Heart right ventricle (tissue), 16 donors: ENCODE results near the gene COL15A1. TPM values are rescaled to one million over a fixed set of nuclear protein-coding genes. Genes with fewer than 3 reads are reported as not detected.

Source experiments
- ATAC-seq, 8 donors: fragments of 200-7000 bp; cut with Tn5 transposase; one replicate each; pipeline ENCODE4 v1.9.1; 2020; ENCODE audit warnings: mild to moderate bottlenecking in 8 of 8, moderate library complexity in 8 of 8, moderate number of reproducible peaks in 1 of 8
- DNase-seq, 2 donors: peaks; one replicate each; pipeline ENCODE4 v3.0.0-alpha.2; 2020
- H3K27ac ChIP-seq, 10 donors: fragments of 200-600 bp; sonication (generic) in 2 of 10; one replicate each; pipeline versions ENCODE4 v1.5.0 to v1.8.0; 2020 to 2022; ENCODE audit warnings: mild to moderate bottlenecking in 3 of 10
- H3K27me3 ChIP-seq, 7 donors: fragments of 200-600 bp; one replicate each; pipeline ENCODE4 v1.8.0; 2021 to 2022; ENCODE audit warnings: mild to moderate bottlenecking in 2 of 7
- H3K36me3 ChIP-seq, 9 donors: fragments of 200-600 bp; sonication (generic) in 1 of 9; one replicate each; pipeline versions ENCODE4 v1.5.0 to v1.8.0; 2020 to 2022; ENCODE audit warnings: mild to moderate bottlenecking in 2 of 9
- H3K4me1 ChIP-seq, 9 donors: fragments of 200-600 bp; sonication (generic) in 1 of 9; one replicate each; pipeline versions ENCODE4 v1.5.0 to v1.8.0; 2020 to 2022; ENCODE audit warnings: mild to moderate bottlenecking in 4 of 9
- H3K4me3 ChIP-seq, 10 donors: fragments of 200-600 bp; sonication (generic) in 2 of 10; one replicate each; pipeline versions ENCODE4 v1.5.0 to v1.8.0; 2020 to 2022; ENCODE audit warnings: mild to moderate bottlenecking in 7 of 10, moderate library complexity in 2 of 10
- H3K9me3 ChIP-seq, 11 donors: fragments of 200-600 bp in 10 of 11; sonication (generic) in 2 of 11; one replicate each; pipeline versions ENCODE4 v1.5.0 to v1.8.0; 2013 to 2022; ENCODE audit warnings: mild to moderate bottlenecking in 2 of 11, control low read depth in 1 of 11, moderate library complexity in 1 of 11
- WGBS, 2 donors: extraction: QIAGEN DNeasy Blood & Tissue Kit; methylation state at CpG; one replicate each; pipeline ENCODE4 v1.1.7; 2013; ENCODE audit warnings: inconsistent platforms in 1 of 2; 5-methylcytosine and 5-hydroxymethylcytosine counted together
- intact Hi-C, 10 donors: fragments of 100-400 bp; cut with DNase I; formaldehyde crosslinking; loops; one replicate each; pipeline versions ENCODE4 v1.11.1 to v1.14.2; 2022
- polyA plus RNA-seq, 2 donors: library from polyadenylated mRNA; stranded (reverse); fragments of 200-250 nt; gene quantifications; one replicate each; pipeline ENCODE4 v1.2.3, GENCODE V29; 2013
- total RNA-seq, 10 donors: library from RNA; stranded (reverse); fragmentation: NEBNext Ultra II Directional in 3 of 10; extraction: Animal tissue kit (Norgen Biotek cat#: 25700) in 3 of 10; gene quantifications; one replicate each; pipeline versions ENCODE4 v1.2.1 to v1.2.4, GENCODE V29; 2021 to 2023
- TF ChIP-seq, protein P1 (sequence below), 9 donors: fragments of 200-600 bp; sonication (generic) in 2 of 9; IDR thresholded peaks; one replicate each; pipeline versions ENCODE4 v1.5.0 to v1.8.0; 2021 to 2022; ENCODE audit warnings: antibody characterized with exemption in 9 of 9, mild to moderate bottlenecking in 5 of 9, moderate library complexity in 1 of 9
- donor health status: Arrhythmogenic right ventricular cardiomyopathy.
- donor health status: ischemic (EF 13 %, LVEDD 7.1; RV severe dilation, severe dysfunction).
- donor health status: healthy with polysubstance abuse.
- donor health status: DM: no; HTN: yes; CAD: no.
- donor health status: DM: no; HTN: no; CAD: no.
- donor health status: ischemic (EF 25% LVEDD 6.9; RV normal size, moderate dysfunction).
- donor health status: ischemic (EF 25% LVEDD 5.7; RV mildly dilated, moderate dysfunction).
- donor health status: healthy.
- donor health status: DM: yes; HTN: yes; CAD: no.
- donor health status: Ischemic cardiomyopathy.
- donor health status: ischemic (EF 35%, LVEDD 5.7; RV mildly dilated, moderate dysfunction).
- donor health status: nonischemic (EF 11% LVEDD 7.7; RV severe dilation, severe dysfunction).
- donor health status: DM: yes; HTN: yes; CAD: no.
- donor health status: PGD.
- donor health status: ischemic (EF 29% LVEDD 5.4; RV normal size, mild dysfunction).
- donor health status: nonischemic (EF 23%, LVEDD 6.1; RV moderate dilation, normal function).

The COL15A1 gene
- total and polyA plus RNA-seq, 12 donors: 25.6 to 64.8 (median 51.0) TPM

DNA sequence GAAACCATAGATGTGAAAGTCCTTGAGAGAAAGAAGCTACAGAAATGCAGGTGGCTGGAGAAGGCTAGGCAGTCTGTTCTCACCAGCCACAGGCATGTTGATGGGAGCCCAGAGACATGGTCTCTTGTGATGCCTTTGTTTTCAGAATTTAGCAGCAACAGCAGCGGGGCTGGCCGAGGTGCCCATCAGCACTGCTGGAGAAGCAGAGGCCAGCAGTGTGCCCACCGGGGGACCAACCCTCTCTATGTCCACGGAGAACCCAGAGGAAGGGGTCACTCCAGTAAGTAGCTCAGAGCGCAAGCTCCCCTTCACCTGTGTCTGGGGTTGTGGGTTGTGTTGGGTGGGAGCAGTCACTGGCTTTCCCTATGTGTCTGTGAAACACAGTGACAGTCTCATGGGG, 59.6 kb downstream of the COL15A1 start:
- peaks cover 11 to 33% (median 24%) of the 10 kb centered on the region in 9 donors for H3K4me1 ChIP-seq
- peaks cover 0 to 5% (median 0%) of the 10 kb centered on the region in 7 donors for H3K27me3 ChIP-seq
- peaks cover 0 to 82% (median 0%) of the 10 kb centered on the region in 9 donors for H3K36me3 ChIP-seq
- H3K4me3 ChIP-seq: no peak overlapping the region
- WGBS, 2 donors: 94 to 97% methylated on average over 5 of the region's 5 CpGs
- DNase-seq: no peak
- intact Hi-C loops: loop anchor here in 7 of 10 donors (5.0 to 10.0 kb wide), 6 partner anchors 101 to 149 kb away; partner anchors contain the start of gene TGFBR1 (in 1 of the 7)
- no peak for ATAC-seq
- no peaks in the 10 kb centered on the region for H3K9me3 ChIP-seq
- TF ChIP-seq, protein P1, sequence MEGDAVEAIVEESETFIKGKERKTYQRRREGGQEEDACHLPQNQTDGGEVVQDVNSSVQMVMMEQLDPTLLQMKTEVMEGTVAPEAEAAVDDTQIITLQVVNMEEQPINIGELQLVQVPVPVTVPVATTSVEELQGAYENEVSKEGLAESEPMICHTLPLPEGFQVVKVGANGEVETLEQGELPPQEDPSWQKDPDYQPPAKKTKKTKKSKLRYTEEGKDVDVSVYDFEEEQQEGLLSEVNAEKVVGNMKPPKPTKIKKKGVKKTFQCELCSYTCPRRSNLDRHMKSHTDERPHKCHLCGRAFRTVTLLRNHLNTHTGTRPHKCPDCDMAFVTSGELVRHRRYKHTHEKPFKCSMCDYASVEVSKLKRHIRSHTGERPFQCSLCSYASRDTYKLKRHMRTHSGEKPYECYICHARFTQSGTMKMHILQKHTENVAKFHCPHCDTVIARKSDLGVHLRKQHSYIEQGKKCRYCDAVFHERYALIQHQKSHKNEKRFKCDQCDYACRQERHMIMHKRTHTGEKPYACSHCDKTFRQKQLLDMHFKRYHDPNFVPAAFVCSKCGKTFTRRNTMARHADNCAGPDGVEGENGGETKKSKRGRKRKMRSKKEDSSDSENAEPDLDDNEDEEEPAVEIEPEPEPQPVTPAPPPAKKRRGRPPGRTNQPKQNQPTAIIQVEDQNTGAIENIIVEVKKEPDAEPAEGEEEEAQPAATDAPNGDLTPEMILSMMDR (IDR thresholded peaks at IDR 0.05): no peak
- H3K27ac ChIP-seq: peak overlapping the region in 1 of 10 donors; percentile 43

DNA sequence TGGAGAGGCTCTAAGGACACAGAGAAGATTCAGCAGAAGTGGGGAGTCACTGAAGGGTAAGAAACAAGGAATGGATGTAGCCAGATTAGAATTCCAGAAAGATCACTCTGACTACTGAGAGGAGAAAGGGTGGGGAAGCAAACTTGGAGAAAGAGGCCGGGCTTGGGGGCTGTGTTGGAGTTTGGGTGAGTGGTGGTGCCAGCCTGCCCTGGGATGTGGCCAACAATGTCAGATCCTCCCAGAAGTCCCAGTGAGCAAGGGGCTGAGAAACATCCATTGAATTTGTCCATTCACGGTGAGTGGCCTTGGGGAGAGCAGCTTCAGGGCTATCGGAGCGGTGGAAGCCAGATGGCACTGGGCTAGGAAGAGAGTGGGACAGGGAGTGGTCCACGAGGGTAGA, 60.4 kb downstream of the COL15A1 start:
- intact Hi-C loops: loop anchor here in 7 of 10 donors (5.0 to 10.0 kb wide), 6 partner anchors 101 to 149 kb away; partner anchors contain the start of gene TGFBR1 (in 1 of the 7)

DNA sequence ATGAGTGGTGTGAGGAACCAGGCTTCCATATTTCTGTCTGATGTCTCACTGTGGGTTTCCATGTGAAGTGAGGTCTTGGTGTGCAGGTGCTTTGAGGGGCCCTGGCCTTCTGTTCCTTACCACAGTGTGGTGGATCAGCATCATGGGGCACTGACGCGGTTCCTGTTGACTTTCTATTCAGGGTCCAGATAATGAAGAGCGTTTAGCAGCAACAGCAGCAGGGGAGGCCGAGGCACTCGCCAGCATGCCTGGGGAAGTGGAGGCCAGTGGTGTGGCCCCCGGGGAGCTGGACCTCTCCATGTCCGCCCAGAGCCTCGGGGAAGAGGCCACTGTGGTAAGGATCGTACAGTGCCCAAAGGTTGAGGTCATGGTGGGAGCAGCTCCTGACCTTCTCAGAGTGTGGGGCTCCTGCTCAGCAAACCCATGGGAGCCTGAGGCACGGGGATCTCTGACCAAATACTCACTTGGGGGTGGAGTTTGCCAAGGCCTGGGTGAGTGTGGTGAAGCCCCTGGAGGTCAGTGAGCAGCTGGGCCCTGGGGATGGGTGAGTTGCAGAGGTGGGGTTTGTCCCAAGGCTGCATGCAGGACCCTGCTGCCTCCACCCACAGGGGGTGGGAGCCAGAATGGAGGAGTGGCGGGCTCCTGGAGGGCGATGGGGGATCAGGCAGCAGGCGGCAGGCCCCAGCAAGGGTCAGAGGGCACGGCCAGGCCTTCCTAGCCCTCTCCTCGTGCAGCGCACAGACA, 61.2 kb downstream of the COL15A1 start:
- intact Hi-C loops: loop anchor here in 7 of 10 donors (5.0 to 10.0 kb wide), 6 partner anchors 100 to 150 kb away; partner anchors contain the start of gene TGFBR1 (in 1 of the 7)
- DNase-seq (no peak), ATAC-seq (peak in 3 of 8 donors; percentile 6 to 31 (median 8))
- H3K4me1 ChIP-seq: peaks cover 0 to 17% (median 8%) of the 10 kb centered on the region in 9 donors
- H3K27ac ChIP-seq: peak overlapping the region in 2 of 10 donors; percentile 10 to 43
- peaks cover 0 to 7% (median 0%) of the 10 kb centered on the region in 11 donors for H3K9me3 ChIP-seq
- H3K36me3 ChIP-seq: peaks cover 0 to 96% (median 0%) of the 10 kb centered on the region in 9 donors
- H3K4me3 ChIP-seq: no peak overlapping the region
- TF ChIP-seq, protein P1 (IDR thresholded peaks at IDR 0.05): no peak
- WGBS, 2 donors: 93 to 94% methylated on average over 16 of the region's 16 CpGs
- peaks cover 0 to 5% (median 0%) of the 10 kb centered on the region in 7 donors for H3K27me3 ChIP-seq

More for the DNA sequence above, 60.4 kb downstream of the COL15A1 start:
- H3K4me1 ChIP-seq: peaks cover 3 to 25% (median 16%) of the 10 kb centered on the region in 9 donors
- H3K27ac ChIP-seq: peak overlapping the region in 1 of 10 donors; percentile 43
- H3K9me3 ChIP-seq: no peaks in the 10 kb centered on the region
- TF ChIP-seq, protein P1 (IDR thresholded peaks at IDR 0.05): no peak
- WGBS, 2 donors: 93 to 97% methylated on average over 5 of the region's 5 CpGs
- H3K27me3 ChIP-seq: peaks cover 0 to 5% (median 0%) of the 10 kb centered on the region in 7 donors
- no peak overlapping the region for H3K4me3 ChIP-seq
- DNase-seq: no peak
- H3K36me3 ChIP-seq: peaks cover 0 to 88% (median 0%) of the 10 kb centered on the region in 9 donors
- ATAC-seq: peak in 1 of 8 donors; percentile 10

DNA sequence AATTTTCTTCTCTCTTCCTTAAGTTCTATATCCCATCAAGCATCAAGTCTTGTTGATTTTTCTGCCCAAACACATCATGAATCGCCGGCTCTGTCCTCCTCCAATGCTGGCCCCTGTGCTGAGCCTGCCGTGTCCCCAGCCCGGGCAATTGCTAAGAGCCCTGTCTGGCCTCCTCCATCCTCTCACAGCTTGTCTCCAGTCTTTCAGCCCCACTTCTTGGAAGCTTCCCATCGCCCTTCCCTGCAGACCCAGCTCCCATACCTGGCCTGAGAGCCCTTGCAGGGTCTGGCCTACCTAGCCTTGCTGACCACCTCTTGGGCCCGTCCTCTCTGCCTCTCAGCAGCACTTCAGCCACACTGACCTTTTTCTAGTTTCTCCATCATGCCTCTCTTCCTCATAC, 61.9 kb downstream of the COL15A1 start:
- intact Hi-C loops: loop anchor here in 4 of 10 donors (5.0 to 10.0 kb wide), 5 partner anchors 99 to 151 kb away; partner anchors contain the start of gene TGFBR1 (in 1 of the 4)
- H3K4me3 ChIP-seq: no peak overlapping the region
- H3K36me3 ChIP-seq: peaks cover 0 to 99% (median under 1%) of the 10 kb centered on the region in 9 donors
- TF ChIP-seq, protein P1 (IDR thresholded peaks at IDR 0.05): no peak
- H3K27ac ChIP-seq: peak overlapping the region in 1 of 10 donors; percentile 10
- H3K4me1 ChIP-seq: peaks cover 0 to 10% (median 5%) of the 10 kb centered on the region in 9 donors
- 94% methylated on average over 6 of the region's 6 CpGs for WGBS, 2 donors
- DNase-seq: no peak
- no peak for ATAC-seq
- peaks cover 0 to 14% (median 0%) of the 10 kb centered on the region in 11 donors for H3K9me3 ChIP-seq
- peaks cover 0 to 5% (median 0%) of the 10 kb centered on the region in 7 donors for H3K27me3 ChIP-seq
